K562 (cell line): Measurements from ENCODE around the gene MBL2. TPM values are rescaled to one million over a fixed set of nuclear protein-coding genes. Genes with fewer than 3 reads are reported as not detected.

ENCODE experiments used
- CUX1 ChIP-seq: fragments of 200-800 bp; sonication (Bioruptor generic); IDR thresholded peaks from 2 replicates; pipeline ENCODE4 v1.6.1; 2016; ENCODE audit warnings: missing genetic modification characterization, missing compliant biosample characterization
- polyA plus RNA-seq, 8 experiments: library from polyadenylated mRNA; depleted of rRNA in 4 of 8; stranded (reverse) in 5 of 8; unstranded in 3 of 8; fragments of >200 nt; fragmentation: Nextera tagmentation in 2 of 8; fragmentation: Illumina TruSeq in 1 of 8; extraction: Ambion mirVana in 2 of 8; extraction: Trizol in 1 of 8; gene quantifications; 2 replicates each; pipeline versions ENCODE4 v1.2.1 to v1.2.3, GENCODE V29; 2011 to 2014; ENCODE audit warnings: inconsistent platforms in 1 of 8, missing spikeins in 1 of 8
- total RNA-seq, 7 experiments: library from RNA; depleted of rRNA in 6 of 7; stranded (reverse); fragments of >200 nt in 6 of 7; fragmentation: Illumina TruSeq in 2 of 7; extraction: Trizol in 2 of 7; gene quantifications; 2 replicates each; pipeline versions ENCODE4 v1.2.1 to v1.2.3, GENCODE V29; 2011 to 2021; ENCODE audit warnings: low replicate concordance in 1 of 7
- TF ChIP-seq, protein P1 (sequence below): fragments of 250-450 bp; sonication (Bioruptor Pico); IDR thresholded peaks from 2 replicates; pipeline ENCODE4 v1.5.0; 2021
- TF ChIP-seq, protein P2 (sequence below): fragments of 450-650 bp; IDR thresholded peaks from 2 replicates; pipeline ENCODE4 v1.6.1; 2016; ENCODE audit warnings: borderline replicate concordance

Gene MBL2
- total and polyA plus RNA-seq, 9 of the 15 experiments (the other 6 are each of a cell fraction or from before 2014, with no cell fraction given), result not detected

DNA sequence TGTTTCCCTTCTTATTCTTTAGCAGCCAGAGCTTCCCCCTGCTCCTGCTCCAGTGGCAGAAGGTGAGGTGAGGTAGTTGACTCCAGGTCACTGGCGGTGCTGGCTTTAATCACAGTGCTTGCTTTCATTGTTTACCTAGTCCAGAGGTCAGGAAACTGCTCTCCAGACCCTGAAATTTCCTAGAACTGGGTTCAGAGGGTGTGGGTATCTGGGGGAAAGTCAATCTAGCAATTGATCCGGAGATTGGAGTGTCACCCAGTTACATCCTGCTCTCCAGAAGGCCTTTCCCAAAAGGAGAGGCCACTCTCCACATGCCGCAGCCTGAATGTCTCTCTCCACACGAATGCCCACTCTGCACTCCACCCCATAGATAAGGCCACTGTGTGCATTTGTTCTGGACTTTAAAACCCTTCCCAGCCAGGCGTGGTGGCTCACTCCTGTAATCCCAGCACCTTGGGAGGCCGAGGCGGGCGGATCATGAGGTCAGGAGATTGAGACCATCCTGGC is 2.1 kb upstream of the MBL2 start (continued):
- no peak for TF ChIP-seq CUX1 (CRISPR knock-in tag)
- TF ChIP-seq, protein P1, sequence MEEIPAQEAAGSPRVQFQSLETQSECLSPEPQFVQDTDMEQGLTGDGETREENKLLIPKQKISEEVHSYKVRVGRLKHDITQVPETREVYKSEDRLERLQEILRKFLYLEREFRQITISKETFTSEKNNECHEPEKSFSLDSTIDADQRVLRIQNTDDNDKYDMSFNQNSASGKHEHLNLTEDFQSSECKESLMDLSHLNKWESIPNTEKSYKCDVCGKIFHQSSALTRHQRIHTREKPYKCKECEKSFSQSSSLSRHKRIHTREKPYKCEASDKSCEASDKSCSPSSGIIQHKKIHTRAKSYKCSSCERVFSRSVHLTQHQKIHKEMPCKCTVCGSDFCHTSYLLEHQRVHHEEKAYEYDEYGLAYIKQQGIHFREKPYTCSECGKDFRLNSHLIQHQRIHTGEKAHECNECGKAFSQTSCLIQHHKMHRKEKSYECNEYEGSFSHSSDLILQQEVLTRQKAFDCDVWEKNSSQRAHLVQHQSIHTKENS (CRISPR knock-in tag), result no peak
- TF ChIP-seq, protein P2, sequence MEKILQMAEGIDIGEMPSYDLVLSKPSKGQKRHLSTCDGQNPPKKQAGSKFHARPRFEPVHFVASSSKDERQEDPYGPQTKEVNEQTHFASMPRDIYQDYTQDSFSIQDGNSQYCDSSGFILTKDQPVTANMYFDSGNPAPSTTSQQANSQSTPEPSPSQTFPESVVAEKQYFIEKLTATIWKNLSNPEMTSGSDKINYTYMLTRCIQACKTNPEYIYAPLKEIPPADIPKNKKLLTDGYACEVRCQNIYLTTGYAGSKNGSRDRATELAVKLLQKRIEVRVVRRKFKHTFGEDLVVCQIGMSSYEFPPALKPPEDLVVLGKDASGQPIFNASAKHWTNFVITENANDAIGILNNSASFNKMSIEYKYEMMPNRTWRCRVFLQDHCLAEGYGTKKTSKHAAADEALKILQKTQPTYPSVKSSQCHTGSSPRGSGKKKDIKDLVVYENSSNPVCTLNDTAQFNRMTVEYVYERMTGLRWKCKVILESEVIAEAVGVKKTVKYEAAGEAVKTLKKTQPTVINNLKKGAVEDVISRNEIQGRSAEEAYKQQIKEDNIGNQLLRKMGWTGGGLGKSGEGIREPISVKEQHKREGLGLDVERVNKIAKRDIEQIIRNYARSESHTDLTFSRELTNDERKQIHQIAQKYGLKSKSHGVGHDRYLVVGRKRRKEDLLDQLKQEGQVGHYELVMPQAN, result no peak
